Stomach smooth muscle (tissue), 2 donors: ENCODE data around the gene FUT9.

Experiments
- H3K27ac ChIP-seq: one replicate; pipeline ENCODE4 v1.7.0; 2013; ENCODE audit warnings: mild to moderate bottlenecking, low read length, inconsistent platforms
- H3K27me3 ChIP-seq, 2 donors: one replicate each; pipeline ENCODE4 v1.7.0; 2013; ENCODE audit warnings: low read length in 2 of 2; ENCODE audit not compliant: insufficient read depth in 2 of 2, control insufficient read depth in 1 of 2
- H3K36me3 ChIP-seq, 2 donors: one replicate each; pipeline ENCODE4 v1.7.0; 2013; ENCODE audit warnings: low read length in 2 of 2; ENCODE audit not compliant: control insufficient read depth in 2 of 2, insufficient read depth in 2 of 2
- H3K4me1 ChIP-seq: one replicate; pipeline ENCODE4 v1.7.0; 2013; ENCODE audit warnings: low read length; ENCODE audit not compliant: control insufficient read depth, insufficient read depth
- H3K4me3 ChIP-seq, 2 donors: one replicate each; pipeline ENCODE4 v1.7.0; 2013; ENCODE audit warnings: low read length in 2 of 2
- H3K9ac ChIP-seq, 2 donors: one replicate each; pipeline ENCODE4 v1.7.0; 2013; ENCODE audit warnings: low read length in 2 of 2, mild to moderate bottlenecking in 1 of 2
- H3K9me3 ChIP-seq, 2 donors: one replicate each; pipeline ENCODE4 v1.7.0; 2013; ENCODE audit warnings: low read length in 2 of 2; ENCODE audit not compliant: control insufficient read depth in 2 of 2
- donor health status: healthy.
- donor health status: Pancreatic carcinoma.

Gene FUT9

GRCh38 chr6:96066376-96066775 lies 50.6 kb downstream of the FUT9 start:
- Histone ChIP-seq H3K27me3 (no peaks in the 10 kb centered on the region), H3K4me1 (no peaks in the 10 kb centered on the region), H3K4me3 (no peak overlapping the region), H3K9ac (no peak overlapping the region), H3K27ac (no peak overlapping the region), H3K9me3 (no peaks in the 10 kb centered on the region), H3K36me3 (no peaks in the 10 kb centered on the region)

GRCh38 chr6:96073555-96073954 lies 57.8 kb downstream of the FUT9 start:
- Histone ChIP-seq H3K4me1 (no peaks in the 10 kb centered on the region), H3K9me3 (no peaks in the 10 kb centered on the region), H3K4me3 (no peak overlapping the region), H3K36me3 (no peaks in the 10 kb centered on the region), H3K9ac (no peak overlapping the region), H3K27ac (no peak overlapping the region), H3K27me3 (no peaks in the 10 kb centered on the region)

DNA sequence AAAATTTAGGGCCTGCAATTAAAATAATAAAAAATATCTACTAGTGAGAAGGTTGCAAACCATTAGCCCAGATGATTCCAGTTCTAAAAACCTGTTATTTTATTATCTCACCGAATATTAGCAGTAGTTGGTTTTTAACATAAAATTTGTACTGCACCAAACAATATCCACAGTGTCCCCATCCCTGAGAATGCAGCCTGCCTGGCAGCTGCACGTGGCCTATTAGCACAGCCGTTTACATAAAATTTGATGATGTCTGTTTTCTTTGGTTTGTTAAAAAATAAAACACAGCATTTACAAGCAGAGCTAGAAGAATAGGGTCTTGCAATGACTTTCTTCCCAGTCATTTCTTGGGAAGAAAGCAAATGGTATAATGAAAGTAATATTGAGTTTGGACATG lies 58.2 kb downstream of the FUT9 start:
- Histone ChIP-seq H3K27ac (no peak overlapping the region), H3K4me1 (no peaks in the 10 kb centered on the region), H3K9me3 (no peaks in the 10 kb centered on the region), H3K4me3 (no peak overlapping the region), H3K9ac (no peak overlapping the region), H3K36me3 (no peaks in the 10 kb centered on the region), H3K27me3 (no peaks in the 10 kb centered on the region)

DNA sequence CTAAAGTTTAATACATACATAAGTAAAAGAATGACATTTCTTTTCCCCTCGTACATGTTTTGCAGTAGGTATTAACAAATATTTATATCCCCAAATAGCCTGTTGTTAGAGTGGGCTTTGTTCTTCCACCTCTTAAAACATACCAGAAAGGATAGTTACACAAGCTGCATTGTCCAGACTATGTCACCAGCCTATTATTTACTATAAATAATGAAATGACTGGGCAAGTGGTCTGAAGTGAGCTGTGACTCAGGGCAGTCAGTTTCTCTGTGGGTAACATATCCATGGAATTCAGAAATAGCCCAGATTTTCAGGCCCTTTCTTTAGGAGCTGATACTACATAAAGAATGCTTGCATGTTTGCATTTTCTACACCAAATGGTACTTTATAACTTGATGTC lies 60.1 kb downstream of the FUT9 start:
- H3K4me3 ChIP-seq: no peak overlapping the region
- no peaks in the 10 kb centered on the region for H3K4me1 ChIP-seq
- H3K27me3 ChIP-seq: no peaks in the 10 kb centered on the region
- H3K27ac ChIP-seq: no peak overlapping the region
- no peaks in the 10 kb centered on the region for H3K9me3 ChIP-seq
- H3K36me3 ChIP-seq: no peaks in the 10 kb centered on the region
- H3K9ac ChIP-seq: no peak overlapping the region

- Histone ChIP-seq H3K27ac (no peak overlapping the region), H3K9me3 (no peaks in the 10 kb centered on the region), H3K9ac (no peak overlapping the region), H3K4me1 (no peaks in the 10 kb centered on the region), H3K27me3 (no peaks in the 10 kb centered on the region), H3K4me3 (no peak overlapping the region), H3K36me3 (no peaks in the 10 kb centered on the region)
These were observed 71.0 kb downstream of the FUT9 start for GRCh38 chr6:96086745-96087144.

GRCh38 chr6:96089173-96089572 lies 73.4 kb downstream of the FUT9 start:
- Histone ChIP-seq H3K4me1 (no peaks in the 10 kb centered on the region), H3K36me3 (no peaks in the 10 kb centered on the region), H3K27ac (no peak overlapping the region), H3K4me3 (no peak overlapping the region), H3K9ac (no peak overlapping the region), H3K27me3 (no peaks in the 10 kb centered on the region), H3K9me3 (no peaks in the 10 kb centered on the region)

DNA sequence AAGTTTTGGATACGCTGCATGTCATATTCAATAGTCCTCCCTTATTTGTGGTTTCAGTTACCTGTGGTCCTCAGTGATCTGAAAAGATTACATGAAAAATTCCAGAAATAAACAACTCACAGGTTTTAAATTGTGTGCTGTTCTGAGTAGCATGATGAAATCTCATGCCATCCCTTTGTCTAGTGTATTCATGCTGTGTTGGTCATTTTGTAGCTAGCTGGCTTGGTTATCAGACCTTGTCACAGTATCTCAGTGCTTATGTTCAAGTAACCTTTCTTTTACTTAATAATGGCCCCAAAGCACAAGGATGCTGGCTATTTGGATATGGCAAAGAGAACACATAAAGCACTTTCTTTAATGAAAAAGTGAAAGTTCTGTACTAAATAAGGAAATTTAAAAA lies 78.3 kb downstream of the FUT9 start:
- H3K9me3 ChIP-seq: no peaks in the 10 kb centered on the region
- H3K36me3 ChIP-seq: no peaks in the 10 kb centered on the region
- H3K27me3 ChIP-seq: no peaks in the 10 kb centered on the region
- no peaks in the 10 kb centered on the region for H3K4me1 ChIP-seq
- no peak overlapping the region for H3K27ac ChIP-seq
- H3K4me3 ChIP-seq: no peak overlapping the region
- H3K9ac ChIP-seq: no peak overlapping the region

- H3K27me3 ChIP-seq: no peaks in the 10 kb centered on the region
- no peaks in the 10 kb centered on the region for H3K36me3 ChIP-seq
- no peaks in the 10 kb centered on the region for H3K4me1 ChIP-seq
- no peak overlapping the region for H3K9ac ChIP-seq
- H3K27ac ChIP-seq: no peak overlapping the region
- H3K9me3 ChIP-seq: no peaks in the 10 kb centered on the region
- H3K4me3 ChIP-seq: no peak overlapping the region
These were observed 83.3 kb downstream of the FUT9 start for GRCh38 chr6:96099069-96099468.

GRCh38 chr6:96101564-96101963 lies 85.8 kb downstream of the FUT9 start:
- H3K27ac ChIP-seq: no peak overlapping the region
- H3K4me1 ChIP-seq: no peaks in the 10 kb centered on the region

DNA sequence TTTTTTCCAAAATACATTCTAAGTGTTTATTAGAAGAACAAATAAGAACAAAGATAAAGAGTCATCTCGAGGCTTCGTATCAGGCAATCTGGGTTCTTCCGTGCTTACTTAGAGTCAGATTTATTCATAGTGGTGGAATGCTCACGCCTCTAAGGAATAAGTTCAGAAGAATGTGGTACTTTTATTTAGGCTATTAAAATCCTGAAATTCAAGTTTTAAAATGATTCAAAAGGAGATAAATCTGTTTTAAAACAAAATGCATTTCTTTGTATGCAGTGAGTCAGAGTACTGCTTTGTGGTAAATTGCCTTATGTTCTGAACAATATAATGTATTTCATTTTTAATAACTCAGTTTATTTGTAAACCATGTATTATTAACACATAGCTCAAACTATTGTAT lies 89.1 kb downstream of the FUT9 start:
- Histone ChIP-seq H3K9me3 (no peaks in the 10 kb centered on the region), H3K27ac (no peak overlapping the region), H3K4me1 (no peaks in the 10 kb centered on the region), H3K4me3 (no peak overlapping the region), H3K27me3 (no peaks in the 10 kb centered on the region), H3K36me3 (no peaks in the 10 kb centered on the region), H3K9ac (no peak overlapping the region)

More at GRCh38 chr6:96101564-96101963, 85.8 kb downstream of the FUT9 start:
- Histone ChIP-seq H3K36me3 (no peaks in the 10 kb centered on the region), H3K27me3 (no peaks in the 10 kb centered on the region), H3K9me3 (no peaks in the 10 kb centered on the region), H3K4me3 (no peak overlapping the region), H3K9ac (no peak overlapping the region)

GRCh38 chr6:96110878-96111277 lies 95.1 kb downstream of the FUT9 start:
- no peaks in the 10 kb centered on the region for H3K9me3 ChIP-seq
- H3K4me3 ChIP-seq: no peak overlapping the region
- H3K27me3 ChIP-seq: no peaks in the 10 kb centered on the region
- H3K27ac ChIP-seq: no peak overlapping the region
- H3K4me1 ChIP-seq: no peaks in the 10 kb centered on the region
- no peaks in the 10 kb centered on the region for H3K36me3 ChIP-seq
- no peak overlapping the region for H3K9ac ChIP-seq

DNA sequence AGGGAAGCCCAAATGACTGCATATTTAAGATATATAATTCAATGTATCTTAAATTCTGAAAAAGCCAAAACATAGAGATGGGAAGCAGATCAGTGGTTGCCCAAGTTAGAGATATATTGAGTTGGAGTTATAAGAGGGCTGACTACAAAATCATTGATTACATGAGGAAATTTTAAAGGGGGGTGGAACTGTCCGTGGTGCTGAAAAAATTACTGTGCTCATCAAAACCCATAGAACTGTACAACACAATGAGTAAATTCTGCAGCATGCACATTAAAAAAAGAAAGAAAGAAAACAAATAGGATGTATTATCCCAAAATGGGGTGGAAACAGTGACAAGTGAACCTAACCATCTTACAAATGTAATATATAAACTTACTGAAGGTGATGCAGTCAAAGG lies 100.9 kb downstream of the FUT9 start:
- H3K9me3 ChIP-seq: no peaks in the 10 kb centered on the region
- H3K9ac ChIP-seq: no peak overlapping the region
- no peaks in the 10 kb centered on the region for H3K27me3 ChIP-seq
- no peak overlapping the region for H3K27ac ChIP-seq
- H3K4me3 ChIP-seq: no peak overlapping the region
- H3K36me3 ChIP-seq: no peaks in the 10 kb centered on the region
- no peaks in the 10 kb centered on the region for H3K4me1 ChIP-seq
